H9 (cell line): Measurements from ENCODE around the gene TBCC. TPM values are rescaled to one million over a fixed set of nuclear protein-coding genes. Genes with fewer than 3 reads are reported as not detected.

ENCODE experiments used
- DNase-seq: peaks from one replicate; pipeline ENCODE4 v3.0.0-alpha.2; 2017
- H2AFZ ChIP-seq: one replicate; pipeline ENCODE4 v1.6.1; 2013; ENCODE audit warnings: mild to moderate bottlenecking, low read length, control low read depth, moderate library complexity
- H2AK5ac ChIP-seq: 2 replicates; pipeline ENCODE4 v1.6.1; 2013; ENCODE audit warnings: low read length, control low read depth, mixed read lengths; ENCODE audit not compliant: insufficient read length
- H2BK120ac ChIP-seq: one replicate; pipeline ENCODE4 v1.6.1; 2013; ENCODE audit warnings: low read depth, mild to moderate bottlenecking, low read length, control low read depth, inconsistent platforms; ENCODE audit not compliant: poor library complexity, severe bottlenecking
- H2BK12ac ChIP-seq: 2 replicates; pipeline ENCODE4 v1.6.1; 2013; ENCODE audit warnings: low read length, control low read depth, mixed read lengths, low read depth; ENCODE audit not compliant: insufficient read length
- H2BK15ac ChIP-seq: 2 replicates; pipeline ENCODE4 v1.6.1; 2013; ENCODE audit warnings: low read depth, low read length, control low read depth
- H2BK20ac ChIP-seq: one replicate; pipeline ENCODE4 v1.6.1; 2013; ENCODE audit warnings: low read depth, mild to moderate bottlenecking, low read length, control low read depth, inconsistent platforms; ENCODE audit not compliant: poor library complexity, severe bottlenecking
- H2BK5ac ChIP-seq: 2 replicates; pipeline ENCODE4 v1.6.1; 2013; ENCODE audit warnings: low read length, control low read depth, mixed read lengths; ENCODE audit not compliant: insufficient read length
- H3K14ac ChIP-seq: 2 replicates; pipeline ENCODE4 v1.6.1; 2013; ENCODE audit warnings: low read length, control low read depth; ENCODE audit not compliant: insufficient read depth
- H3K18ac ChIP-seq: 2 replicates; pipeline ENCODE4 v1.6.1; 2013; ENCODE audit warnings: low read depth, mild to moderate bottlenecking, mixed read lengths, low read length, control low read depth; ENCODE audit not compliant: insufficient read length
- H3K23ac ChIP-seq: 2 replicates; pipeline ENCODE4 v1.6.1; 2013; ENCODE audit warnings: low read length, control low read depth, mixed read lengths, low read depth; ENCODE audit not compliant: insufficient read length
- H3K23me2 ChIP-seq: 2 replicates; pipeline ENCODE4 v1.6.1; 2013; ENCODE audit warnings: low read depth, mild to moderate bottlenecking, mixed read lengths, low read length, control low read depth; ENCODE audit not compliant: insufficient read length, poor library complexity, severe bottlenecking
- H3K27ac ChIP-seq: 2 replicates; pipeline ENCODE4 v1.5.1; 2013; ENCODE audit warnings: low read length, control low read depth, mixed read lengths, low read depth; ENCODE audit not compliant: insufficient read length
- H3K27me3 ChIP-seq: 2 replicates; pipeline ENCODE4 v1.6.1; 2013; ENCODE audit warnings: low read length, control low read depth, inconsistent platforms; ENCODE audit not compliant: insufficient read depth
- H3K4ac ChIP-seq: 2 replicates; pipeline ENCODE4 v1.6.1; 2013; ENCODE audit warnings: low read depth, mild to moderate bottlenecking, control low read depth, inconsistent platforms, low read length, moderate library complexity
- H3K4me1 ChIP-seq: 2 replicates; pipeline ENCODE4 v1.6.1; 2013; ENCODE audit warnings: low read length, control low read depth, inconsistent platforms; ENCODE audit not compliant: insufficient read depth
- H3K4me2 ChIP-seq: 2 replicates; pipeline ENCODE4 v1.6.1; 2013; ENCODE audit warnings: low read length, control low read depth, mixed read lengths; ENCODE audit not compliant: insufficient read length, insufficient read depth
- H3K56ac ChIP-seq: 2 replicates; pipeline ENCODE4 v1.6.1; 2013; ENCODE audit warnings: low read depth, mild to moderate bottlenecking, mixed read lengths, low read length, control low read depth; ENCODE audit not compliant: insufficient read length
- H3K79me1 ChIP-seq: 2 replicates; pipeline ENCODE4 v1.6.1; 2013; ENCODE audit warnings: low read depth, mild to moderate bottlenecking, moderate library complexity, low read length, control low read depth, inconsistent platforms; ENCODE audit not compliant: insufficient read depth, poor library complexity, severe bottlenecking
- H3K79me2 ChIP-seq: 2 replicates; pipeline ENCODE4 v1.6.1; 2013; ENCODE audit warnings: low read length, control low read depth, inconsistent platforms; ENCODE audit not compliant: insufficient read depth
- H3K9ac ChIP-seq: 2 replicates; pipeline ENCODE4 v1.6.1; 2013; ENCODE audit warnings: low read length, control low read depth, mixed read lengths; ENCODE audit not compliant: insufficient read length; ENCODE audit errors: extremely low read depth
- H3K9me3 ChIP-seq: one replicate; pipeline ENCODE4 v1.6.1; 2013; ENCODE audit warnings: low read depth, low read length, inconsistent platforms; ENCODE audit not compliant: control insufficient read depth
- H3T11ph ChIP-seq: one replicate; pipeline ENCODE4 v1.6.1; 2013; ENCODE audit warnings: mild to moderate bottlenecking, low read length, control low read depth, inconsistent platforms
- H4K20me1 ChIP-seq: one replicate; pipeline ENCODE4 v1.6.1; 2013; ENCODE audit not compliant: control insufficient read depth, insufficient read length, insufficient read depth
- H4K5ac ChIP-seq: 2 replicates; pipeline ENCODE4 v1.6.1; 2013; ENCODE audit warnings: low read depth, mild to moderate bottlenecking, mixed read lengths, low read length, control low read depth; ENCODE audit not compliant: insufficient read length
- H4K8ac ChIP-seq: replicated peaks from 2 replicates; pipeline ENCODE4 v1.6.1; 2013; ENCODE audit warnings: low read length, control low read depth, mixed read lengths, low read depth; ENCODE audit not compliant: insufficient read length
- H4K91ac ChIP-seq: 2 replicates; pipeline ENCODE4 v1.6.1; 2013; ENCODE audit warnings: low read depth, mild to moderate bottlenecking, moderate library complexity, mixed read lengths, low read length, control low read depth; ENCODE audit not compliant: insufficient read length
- H3K27ac Mint-ChIP-seq, 3 experiments: 2 replicates in 2 of 3; 3 replicates in 1 of 3; pipeline ENCODE4 v1.8.0; 2020 to 2021; ENCODE audit warnings: mixed read lengths in 3 of 3, mild to moderate bottlenecking in 1 of 3, moderate library complexity in 1 of 3
- H3K27me3 Mint-ChIP-seq: 2 replicates; pipeline ENCODE4 v1.8.0; 2021; ENCODE audit warnings: low read depth, mild to moderate bottlenecking, moderate library complexity, mixed read lengths
- H3K36me3 Mint-ChIP-seq, 3 experiments: 2 replicates in 2 of 3; 3 replicates in 1 of 3; pipeline ENCODE4 v1.8.0; 2020 to 2021; ENCODE audit warnings: low read depth in 3 of 3, mixed read lengths in 3 of 3; ENCODE audit not compliant: insufficient read depth in 1 of 3
- H3K4me1 Mint-ChIP-seq, 2 experiments: 2 replicates each; pipeline ENCODE4 v1.8.0; 2020; ENCODE audit warnings: mixed read lengths in 2 of 2
- H3K4me3 Mint-ChIP-seq, 2 experiments: 2 replicates in 1 of 2; 3 replicates in 1 of 2; pipeline ENCODE4 v1.8.0; 2020 to 2021; ENCODE audit warnings: mild to moderate bottlenecking in 2 of 2, mixed read lengths in 2 of 2, moderate library complexity in 1 of 2
- H3K9me3 Mint-ChIP-seq, 2 experiments: 2 replicates in 1 of 2; 3 replicates in 1 of 2; pipeline ENCODE4 v1.8.0; 2020; ENCODE audit warnings: mild to moderate bottlenecking in 2 of 2, mixed read lengths in 2 of 2, moderate library complexity in 1 of 2
- WGBS: extraction: QIAGEN DNeasy Blood & Tissue Kit; methylation state at CpG from one replicate; pipeline ENCODE4 v1.1.7; 2013; ENCODE audit warnings: missing lambda C conversion rate, low lambda C conversion rate, mixed read lengths; ENCODE audit not compliant: insufficient read length; ENCODE audit errors: extremely low coverage; 5-methylcytosine and 5-hydroxymethylcytosine counted together
- total RNA-seq: library from RNA; stranded (reverse); gene quantifications from 2 replicates; pipeline ENCODE4 v1.2.1, GENCODE V29; 2021
- TF ChIP-seq, protein P1 (sequence below): fragments of 200-600 bp; sonication (generic); conservative IDR thresholded peaks from 3 replicates; pipeline ENCODE4 v1.8.0; 2021; ENCODE audit warnings: antibody characterized with exemption, mild to moderate bottlenecking

The TBCC gene
- total RNA-seq, 1 experiment from 2014 or later = 25.6 TPM

DNA sequence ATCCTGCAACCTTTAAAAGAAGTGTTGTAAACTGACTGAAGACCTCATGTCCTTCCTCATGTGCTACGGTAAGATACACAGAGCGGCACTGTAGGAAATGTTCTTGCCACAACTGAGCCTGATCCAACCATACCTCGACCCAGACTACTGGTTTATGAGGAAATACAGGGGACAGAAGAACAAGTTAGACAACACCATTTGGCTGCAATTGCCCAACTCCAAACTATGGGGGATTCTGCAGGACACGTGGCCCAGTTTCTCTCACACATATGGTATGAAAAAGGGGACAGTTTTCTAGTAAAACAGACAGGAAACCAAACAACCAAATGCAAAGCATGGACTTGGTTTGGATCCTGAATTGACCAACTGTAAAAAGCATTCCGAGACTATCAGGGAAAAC lies 34.0 kb downstream of the TBCC start:
- Histone ChIP-seq H2AFZ (no peak overlapping the region), H2BK20ac (no peak overlapping the region), H3K23ac (no peak overlapping the region), H3K23me2 (no peaks in the 10 kb centered on the region), H3K79me2 (no peaks in the 10 kb centered on the region), H3K9ac (no peak overlapping the region), H3K4me1 (no peaks in the 10 kb centered on the region), H4K5ac (no peak overlapping the region), H3K79me1 (no peaks in the 10 kb centered on the region), H3K9me3 (no peaks in the 10 kb centered on the region), H3K27me3 (no peaks in the 10 kb centered on the region), H3K4ac (no peak overlapping the region), H4K8ac (no peak overlapping the region), H3K18ac (no peak overlapping the region), H3K56ac (no peak overlapping the region), H2AK5ac (no peak overlapping the region), H3T11ph (no peak overlapping the region), H3K4me2 (no peak overlapping the region), H2BK12ac (no peak overlapping the region), H2BK15ac (no peak overlapping the region), H4K20me1 (no peaks in the 10 kb centered on the region), H4K91ac (no peak overlapping the region), H2BK120ac (no peak overlapping the region), H2BK5ac (no peak overlapping the region), H3K27ac (no peak overlapping the region), H3K14ac (no peak overlapping the region)
- peaks cover 16 to 21% of the 10 kb centered on the region in 2 experiments for H3K9me3 Mint-ChIP-seq
- no peak for DNase-seq
- peaks cover 7% of the 10 kb centered on the region; the same call in 1 of the 2 replicates for H3K27me3 Mint-ChIP-seq
- H3K27ac Mint-ChIP-seq = no peak overlapping the region
- peaks cover 6 to 21% (median 11%) of the 10 kb centered on the region in 3 experiments for H3K36me3 Mint-ChIP-seq
- no CpG with 5 or more reads among the region's 5 CpGs for WGBS
- H3K4me3 Mint-ChIP-seq = no peak overlapping the region
- TF ChIP-seq, protein P1, sequence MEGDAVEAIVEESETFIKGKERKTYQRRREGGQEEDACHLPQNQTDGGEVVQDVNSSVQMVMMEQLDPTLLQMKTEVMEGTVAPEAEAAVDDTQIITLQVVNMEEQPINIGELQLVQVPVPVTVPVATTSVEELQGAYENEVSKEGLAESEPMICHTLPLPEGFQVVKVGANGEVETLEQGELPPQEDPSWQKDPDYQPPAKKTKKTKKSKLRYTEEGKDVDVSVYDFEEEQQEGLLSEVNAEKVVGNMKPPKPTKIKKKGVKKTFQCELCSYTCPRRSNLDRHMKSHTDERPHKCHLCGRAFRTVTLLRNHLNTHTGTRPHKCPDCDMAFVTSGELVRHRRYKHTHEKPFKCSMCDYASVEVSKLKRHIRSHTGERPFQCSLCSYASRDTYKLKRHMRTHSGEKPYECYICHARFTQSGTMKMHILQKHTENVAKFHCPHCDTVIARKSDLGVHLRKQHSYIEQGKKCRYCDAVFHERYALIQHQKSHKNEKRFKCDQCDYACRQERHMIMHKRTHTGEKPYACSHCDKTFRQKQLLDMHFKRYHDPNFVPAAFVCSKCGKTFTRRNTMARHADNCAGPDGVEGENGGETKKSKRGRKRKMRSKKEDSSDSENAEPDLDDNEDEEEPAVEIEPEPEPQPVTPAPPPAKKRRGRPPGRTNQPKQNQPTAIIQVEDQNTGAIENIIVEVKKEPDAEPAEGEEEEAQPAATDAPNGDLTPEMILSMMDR = no peak
- H3K4me1 Mint-ChIP-seq = peaks cover 15 to 17% of the 10 kb centered on the region in 2 experiments
